ENCODE data around the gene EHD1. TPM values are rescaled to one million over a fixed set of nuclear protein-coding genes. Genes with fewer than 3 reads are reported as not detected.

The EHD1 gene
- 340 and 370 TPM in 2 replicates for total RNA-seq (2014; rRNA removed)
- Bru-seq, nascent RNA = percentile 89 among the genes with signal in this experiment
- BruChase-seq, experiment 1, labeled RNA remaining after a 6-hour chase = percentile 97 among the genes with signal in this experiment
- percentile 94 among the genes with signal in this experiment for BruChase-seq, experiment 2, labeled RNA remaining after a 2-hour chase
- long read RNA-seq, full-length matches to known transcripts = 58 of 192 reads
- long read RNA-seq, partial matches to known transcripts = 23 of 192 reads
- long read RNA-seq, other reads (novel, unspliced or antisense) = 111 of 192 reads

DNA sequence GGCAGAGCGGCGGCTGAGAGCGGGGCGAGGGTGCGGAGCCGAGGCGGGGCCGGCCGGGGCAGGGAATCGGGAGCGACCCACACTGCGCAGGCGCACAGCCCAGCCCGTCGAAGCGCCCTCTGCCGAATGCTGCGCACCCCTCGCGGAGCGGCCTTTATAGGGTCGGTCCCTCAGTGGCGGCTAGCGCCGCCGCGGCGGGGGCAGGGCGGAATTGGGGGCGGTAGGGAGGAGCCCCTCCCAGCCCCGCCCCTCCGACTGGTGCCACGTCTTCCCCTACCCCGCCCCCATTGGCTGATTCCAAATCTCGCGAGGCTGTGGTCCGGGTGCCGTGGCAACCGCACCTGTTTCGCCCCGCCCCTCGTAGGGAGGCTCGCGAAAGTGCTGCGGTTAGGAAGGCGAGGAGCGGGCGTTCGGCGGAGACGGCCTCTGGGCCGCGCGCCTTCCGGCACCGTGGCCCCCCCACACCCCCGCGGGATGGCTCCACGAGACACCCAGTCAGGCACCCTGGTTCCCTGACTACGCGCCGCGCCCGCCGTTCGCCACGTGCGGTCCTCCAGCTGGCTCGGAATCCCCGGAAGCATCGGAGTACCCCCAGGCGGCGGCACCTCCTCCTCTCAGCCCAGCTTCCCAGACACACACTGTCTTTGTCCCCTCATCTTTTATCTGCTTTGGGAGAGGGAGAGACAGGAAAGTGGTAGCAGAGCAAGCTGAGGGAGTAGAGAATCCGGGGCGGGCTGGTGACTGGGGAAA lies at the start of gene EHD1:
Gene EHD1 (minus strand): TSS at position 128 of the 750 bp plus-strand sequence. CDS start 157 bp downstream, outside the sequence.
- H3F3A ChIP-seq (ENCODE audit: low read length, unreplicated experiment) = no peaks in the 10 kb centered on the region
- no TSS peak for BruUV-seq (replicated peaks)
- intact Hi-C loops (cut with micrococcal nuclease) = loop anchor here (1.0 to 2.0 kb wide), 3 partner anchors 9 to 32 kb away; no protein-coding TSS in a partner anchor

GRCh38 chr11:64926689-64927088 lies 48.3 kb upstream of the EHD1 start:
- peaks cover 4% of the 10 kb centered on the region; the same call in 1 of the 2 replicates for H3K79me2 ChIP-seq (ENCODE audit: low read length)
- H3K4me1 ChIP-seq (ENCODE audit: insufficient read depth, low read length) = peaks cover 13% of the 10 kb centered on the region; the same call in 1 of the 2 replicates
- H3K27ac ChIP-seq (ENCODE audit: low read length) = no peak overlapping the region
- H3K27me3 ChIP-seq (ENCODE audit: low read length) = no peaks in the 10 kb centered on the region
- ATAC-seq (no peak), DNase-seq (no peak)
- BruUV-seq (replicated peaks) = no TSS peak
- peaks cover 10% of the 10 kb centered on the region for H3K36me3 ChIP-seq (ENCODE audit: low read depth, low read length)
- no peaks in the 10 kb centered on the region for H3K9me2 ChIP-seq (replicated peaks; ENCODE audit: low read length)
- H3K9ac ChIP-seq (ENCODE audit: low read length) = no peak overlapping the region
- H4K20me1 ChIP-seq (ENCODE audit: low read length) = no peaks in the 10 kb centered on the region
- ChIA-PET POLR2A (ENCODE audit: unreplicated experiment) (no interaction called here), CTCF (no interaction called here)
- intact Hi-C loops (cut with micrococcal nuclease) = no loop called here
- H3K9me3 ChIP-seq (ENCODE audit: low read length) = no peaks in the 10 kb centered on the region
- no peak for TF ChIP-seq EZH2 (IDR thresholded peaks at IDR 0.05; ENCODE audit: low read length, unreplicated experiment)
- no peaks in the 10 kb centered on the region for H3F3A ChIP-seq (ENCODE audit: low read length, unreplicated experiment)
- no peak overlapping the region for H3K4me3 ChIP-seq (ENCODE audit: low read length)
- H2AFZ ChIP-seq (ENCODE audit: low read length) = no peak overlapping the region
- no peak overlapping the region for H3K4me2 ChIP-seq (ENCODE audit: low read length)

More for the DNA sequence above, at the start of gene EHD1:
- Histone ChIP-seq H3K4me3 (ENCODE audit: low read length) (peak within 1 kb of the TSS; percentile 78), H3K9me3 (ENCODE audit: low read length) (no peaks in the 10 kb centered on the region), H2AFZ (ENCODE audit: low read length) (peak within 1 kb of the TSS; percentile 68), H3K9ac (ENCODE audit: low read length) (peak within 1 kb of the TSS; percentile 89), H3K36me3 (ENCODE audit: low read depth, low read length) (peaks cover 8% of the 10 kb centered on the region), H3K27me3 (ENCODE audit: low read length) (no peaks in the 10 kb centered on the region), H3K9me2 (replicated peaks; ENCODE audit: low read length) (no peaks in the 10 kb centered on the region), H3K4me2 (ENCODE audit: low read length) (peak within 1 kb of the TSS; percentile 89), H4K20me1 (ENCODE audit: low read length) (peaks cover 41% of the 10 kb centered on the region), H3K4me1 (ENCODE audit: insufficient read depth, low read length) (peaks cover 29% of the 10 kb centered on the region), H3K27ac (ENCODE audit: low read length) (peak within 1 kb of the TSS; percentile 52), H3K79me2 (ENCODE audit: low read length) (peaks cover 54% of the 10 kb centered on the region)
- CTCF ChIA-PET = interaction anchor here (2.4 kb wide), 1 partner anchor 30 kb away, joined by 5 read pairs; no protein-coding TSS in a partner anchor
- POLR2A ChIA-PET (ENCODE audit: unreplicated experiment) = interaction anchor here (0.6 to 1.3 kb wide), 6 partner anchors 8 to 126 kb away, joined by 3 to 7 read pairs (median 6); partner anchors contain the start of gene BATF2
- peak; percentile 100 for DNase-seq
- peak; percentile 73 for ATAC-seq
- TF ChIP-seq CTCF (conservative IDR thresholded peaks at IDR 0.05; ENCODE audit: low read depth, low read length) (peak; percentile 62), EZH2phosphoT487 (IDR thresholded peaks at IDR 0.05; ENCODE audit: borderline replicate concordance, low read length) (no peak; the same call in none of the 2 replicates), EZH2 (IDR thresholded peaks at IDR 0.05; ENCODE audit: low read length, unreplicated experiment) (no peak)
